GM04503 (cell line): Measurements from ENCODE around the gene NAA16.
"Not testable (repeated sequence)": the region's sequence is repeated elsewhere in the genome, so short reads cannot be mapped to it uniquely, and the experiment has no call there.

Experiments
- DNase-seq: peaks from one replicate; pipeline ENCODE4 v3.0.0-alpha.2; 2012; ENCODE audit warnings: low read depth

Gene NAA16

GRCh38 chr13:41356385-41356648 lies 45.2 kb downstream of the NAA16 start:
- DNase-seq = not testable (repeated sequence)

DNA sequence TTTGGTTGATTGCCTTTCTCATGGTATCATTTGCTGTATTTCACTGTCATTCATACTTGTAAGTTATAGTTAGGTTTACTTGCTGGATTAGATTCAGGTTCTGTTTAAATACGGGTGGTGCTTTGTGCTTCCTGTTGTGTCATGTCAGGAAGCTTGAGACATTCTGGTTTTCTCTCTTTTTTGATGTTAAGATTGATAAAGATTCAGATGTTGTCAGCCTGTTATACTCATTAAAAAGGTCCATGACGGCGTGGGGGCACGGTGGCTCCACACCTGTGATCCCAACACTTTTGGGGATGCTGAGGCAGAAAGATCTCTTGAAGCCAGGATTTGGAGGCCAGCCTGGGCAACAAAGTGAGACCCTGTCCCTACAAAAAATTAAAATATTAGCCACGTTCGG lies 45.7 kb downstream of the NAA16 start:
- no peak for DNase-seq

GRCh38 chr13:41361491-41361890 lies 50.4 kb downstream of the NAA16 start:
- no peak for DNase-seq

GRCh38 chr13:41364043-41364442 lies 53.0 kb downstream of the NAA16 start:
- no peak for DNase-seq

- no peak for DNase-seq
Measured at GRCh38 chr13:41365631-41366030, 54.6 kb downstream of the NAA16 start.

DNA sequence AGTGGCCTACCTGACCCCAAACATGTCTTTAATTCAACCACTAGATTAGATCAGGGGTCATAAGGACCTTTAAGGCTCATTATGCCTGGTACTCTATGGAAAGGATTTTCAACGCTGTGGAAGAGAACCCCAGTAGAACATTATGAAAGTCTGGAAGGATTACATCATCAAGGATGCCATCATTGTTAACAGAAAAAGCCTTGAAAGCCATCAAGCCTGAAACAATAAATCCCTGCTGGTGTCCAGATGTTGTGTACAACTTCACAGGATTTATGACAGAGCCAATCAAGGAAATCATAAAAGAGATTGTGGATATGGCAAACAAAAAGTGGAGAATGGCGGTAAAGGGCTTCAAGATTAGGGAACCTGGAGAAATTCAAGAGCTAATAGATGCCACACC lies 59.7 kb downstream of the NAA16 start:
- DNase-seq = no peak

DNA sequence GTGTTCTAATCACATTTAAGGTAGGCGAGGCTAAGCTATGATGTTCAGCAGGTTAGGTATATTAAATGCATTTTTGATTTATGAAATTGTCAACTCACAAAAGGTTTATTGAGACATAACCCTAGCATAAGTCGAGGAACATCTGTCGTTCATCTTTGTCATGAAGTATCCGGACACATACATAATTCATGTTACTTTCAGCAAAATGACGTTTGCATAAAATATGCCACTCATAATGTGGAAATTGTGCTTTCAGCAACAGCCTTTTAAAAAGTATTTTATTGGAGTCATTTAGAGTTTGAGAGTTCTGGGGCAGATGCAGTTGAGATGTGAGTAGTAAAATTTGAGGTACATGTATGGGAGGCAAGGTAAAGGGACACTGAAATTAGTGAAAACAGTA lies 66.4 kb downstream of the NAA16 start:
- DNase-seq = no peak

DNA sequence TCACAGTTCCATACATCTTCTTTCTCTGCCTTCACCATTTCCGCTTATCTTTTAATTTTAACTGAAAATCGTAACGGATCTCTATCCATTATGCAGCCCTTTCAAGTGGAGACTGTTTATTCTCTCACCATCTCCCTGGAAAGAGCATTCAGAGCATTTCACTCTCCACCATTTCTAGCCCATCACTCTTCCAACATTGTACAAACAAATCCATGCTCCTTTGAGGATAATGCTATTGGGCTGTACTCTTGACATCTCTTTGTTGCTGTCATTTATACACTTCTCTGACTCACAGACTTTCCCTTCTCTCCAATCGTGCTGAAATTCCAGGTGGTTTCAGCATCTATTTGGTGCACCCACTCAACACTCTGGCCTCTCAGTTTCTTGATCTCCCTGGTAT lies 71.4 kb downstream of the NAA16 start:
- DNase-seq = no peak

- DNase-seq = no peak
Measured at GRCh38 chr13:41383386-41383785, 72.3 kb downstream of the NAA16 start.

DNA sequence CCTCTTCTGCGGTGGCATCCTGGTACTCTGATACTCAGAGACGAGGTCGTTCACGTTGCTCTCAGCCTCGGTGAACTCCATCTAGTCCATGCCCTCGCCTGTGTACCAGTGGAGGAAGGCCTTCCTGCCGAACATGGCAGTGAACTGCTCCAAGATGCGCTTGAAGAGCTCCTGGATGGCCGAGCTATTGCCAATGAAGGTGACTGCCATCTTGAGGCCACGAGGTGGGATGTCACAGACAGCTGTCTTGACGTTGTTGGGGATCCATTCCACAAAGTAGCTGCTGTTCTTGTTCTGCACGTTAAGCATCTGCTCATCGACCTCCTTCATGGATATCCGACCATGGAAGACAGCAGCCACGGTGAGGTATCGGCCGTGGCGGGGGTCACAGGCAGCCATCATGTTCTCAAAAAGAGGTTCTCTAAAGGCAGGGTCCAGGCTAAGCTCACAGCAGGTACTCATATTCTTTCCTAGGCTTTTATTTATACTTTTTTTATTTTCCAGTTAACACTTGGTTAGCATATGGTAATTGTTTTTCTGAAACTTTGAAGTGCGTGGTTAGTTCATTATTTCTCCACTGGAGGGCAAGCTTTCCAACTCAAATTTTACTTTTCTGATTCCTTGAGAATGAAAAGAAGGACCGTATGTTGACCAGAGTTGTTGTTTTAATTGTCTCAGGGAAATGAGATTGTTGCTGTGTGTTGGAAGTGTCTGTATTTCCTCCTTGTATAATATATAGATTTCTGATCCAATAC lies 73.9 kb downstream of the NAA16 start:
- no peak for DNase-seq

- no peak for DNase-seq
Measured at GRCh38 chr13:41386211-41386610, 75.1 kb downstream of the NAA16 start.

- DNase-seq = no peak
Measured at GRCh38 chr13:41387576-41387975, 76.5 kb downstream of the NAA16 start.

GRCh38 chr13:41388143-41388881 lies 77.2 kb downstream of the NAA16 start:
- DNase-seq = no peak

DNA sequence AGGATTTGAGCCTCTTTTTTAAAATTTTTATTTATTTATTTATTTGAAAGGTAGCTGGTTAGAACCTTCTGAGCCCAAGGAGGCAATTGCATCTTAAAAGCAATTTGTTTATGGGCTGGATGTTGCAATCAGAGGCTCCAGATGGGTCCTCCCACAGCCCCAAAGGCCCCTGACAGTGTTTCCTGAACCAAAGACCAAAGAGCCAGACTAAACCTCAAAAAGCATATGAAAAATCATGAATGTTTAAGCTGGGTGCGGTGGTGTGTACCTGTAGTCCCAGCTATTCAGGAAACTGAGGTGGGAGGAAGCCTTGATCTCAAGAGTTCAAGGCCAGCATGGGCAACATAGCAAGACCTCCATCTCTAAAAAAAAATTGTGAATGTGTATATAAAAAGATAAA lies 78.5 kb downstream of the NAA16 start:
- no peak for DNase-seq

DNA sequence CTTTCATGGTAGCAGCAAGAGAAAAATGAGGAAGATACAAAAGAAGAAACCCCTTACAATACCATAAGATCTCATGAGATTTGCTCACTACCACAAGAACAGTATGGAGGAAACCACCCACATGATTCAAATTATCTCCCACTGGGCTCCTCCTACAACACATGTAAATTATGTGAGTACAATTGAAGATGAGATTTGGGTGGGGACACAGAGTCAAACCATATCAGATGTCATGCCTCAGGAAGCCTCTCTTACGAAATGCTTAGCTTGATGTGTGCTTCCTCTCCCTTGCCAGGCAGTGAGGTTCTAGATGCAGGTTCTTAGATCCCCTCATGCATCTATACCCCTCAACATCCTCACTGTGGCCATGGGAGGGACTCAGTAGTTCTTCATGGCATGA lies 83.1 kb downstream of the NAA16 start:
- no peak for DNase-seq

- no peak for DNase-seq
Measured at GRCh38 chr13:41398494-41399170, 87.6 kb downstream of the NAA16 start.

DNA sequence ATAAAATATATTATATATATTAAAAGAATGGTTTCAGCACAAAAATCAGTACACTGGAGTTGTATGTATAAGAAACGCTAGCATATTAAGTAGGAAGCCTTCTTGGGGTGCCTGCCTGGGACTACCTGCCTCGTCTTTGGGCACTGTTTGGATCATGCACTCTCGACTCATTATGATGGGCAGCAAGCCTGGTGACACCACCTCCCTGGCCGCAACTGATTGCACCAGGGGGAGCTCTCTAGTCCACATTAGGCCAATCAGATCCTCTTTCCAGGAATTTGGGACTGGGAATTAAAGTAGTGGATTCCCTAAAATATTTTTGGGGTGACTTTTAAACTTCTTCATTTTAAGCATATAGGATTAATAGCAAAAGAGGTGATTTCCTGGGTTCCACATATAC lies 90.3 kb downstream of the NAA16 start:
- no peak for DNase-seq

DNA sequence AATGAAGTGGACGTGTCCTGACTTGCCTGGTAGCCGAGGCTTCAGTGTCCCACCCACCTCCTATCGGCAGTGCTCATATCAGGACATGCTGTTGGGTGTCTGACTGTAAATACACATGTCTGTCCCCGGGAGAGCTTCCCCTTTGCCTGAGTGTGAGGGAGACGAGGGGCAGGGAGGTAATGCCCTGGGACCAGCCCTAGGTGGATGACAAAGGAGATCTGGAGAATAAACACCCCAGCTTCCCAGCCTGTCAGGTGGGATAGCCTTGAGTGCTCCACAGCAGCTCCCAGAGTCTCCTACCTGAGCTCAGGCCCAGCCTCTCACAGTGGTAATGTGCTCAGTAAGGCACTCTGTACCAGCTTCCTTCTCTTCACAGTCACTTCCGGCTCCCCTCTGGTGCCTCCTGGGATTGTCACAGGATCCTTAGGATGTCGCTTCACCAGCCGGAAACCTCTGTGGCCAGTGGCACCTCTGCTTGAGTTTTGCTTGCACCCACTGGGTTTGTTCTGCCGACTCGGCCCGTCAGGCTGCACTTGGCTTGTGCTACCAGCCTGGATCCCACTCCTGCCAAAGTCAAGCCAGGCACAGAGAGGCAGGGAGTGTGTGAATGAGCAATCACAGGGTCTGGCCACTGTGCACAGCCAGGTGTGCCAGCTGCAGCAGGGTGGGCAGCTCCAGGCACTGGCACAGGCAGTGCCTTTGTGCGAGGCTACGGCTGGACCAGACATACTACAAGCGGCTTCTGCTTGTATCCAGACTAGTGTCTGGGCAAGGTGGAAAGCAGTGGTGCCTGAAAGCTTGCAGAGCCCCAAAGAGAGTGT lies 91.8 kb downstream of the NAA16 start:
- DNase-seq = no peak

DNA sequence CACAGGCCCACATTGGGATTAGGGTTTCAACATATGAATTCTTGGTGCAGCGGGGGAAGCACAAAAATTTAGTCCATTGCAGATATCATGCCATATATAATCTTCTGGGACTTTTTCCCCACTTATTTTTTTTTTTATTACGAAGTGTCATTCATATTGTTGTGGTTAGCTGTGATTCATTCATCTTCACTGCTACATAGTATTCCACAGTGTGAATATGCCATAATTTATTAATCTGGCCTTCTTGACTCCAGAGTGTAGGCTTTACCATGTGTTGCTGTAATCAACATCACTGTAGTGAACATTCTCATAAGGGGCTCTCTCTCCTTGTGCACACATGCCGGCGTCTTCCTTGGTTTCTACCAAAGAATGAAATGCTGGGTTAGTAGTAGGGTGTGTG lies 92.9 kb downstream of the NAA16 start:
- DNase-seq = no peak

GRCh38 chr13:41405367-41405766 lies 94.3 kb downstream of the NAA16 start:
- no peak for DNase-seq

DNA sequence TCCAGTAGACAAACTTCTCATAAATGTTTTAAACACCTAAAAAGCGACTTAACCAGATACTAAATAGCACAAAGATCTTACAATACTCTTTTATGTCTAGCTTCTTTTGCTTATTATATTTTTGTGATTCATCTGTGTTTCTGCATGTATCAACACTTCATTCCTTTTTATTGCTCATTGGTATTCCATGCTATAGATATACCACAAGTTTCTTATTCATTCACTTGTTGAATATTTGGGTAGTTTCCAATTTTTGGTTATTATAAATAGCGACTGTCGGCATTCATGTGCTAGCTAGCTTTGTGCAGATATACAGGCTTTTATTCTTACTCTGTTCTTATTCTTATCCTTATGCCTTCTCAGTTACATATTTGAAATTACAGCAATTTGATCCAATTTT lies 96.3 kb downstream of the NAA16 start:
- DNase-seq = no peak

- DNase-seq = no peak
Measured at GRCh38 chr13:41408121-41408520, 97.1 kb downstream of the NAA16 start.

- DNase-seq = no peak
Measured at GRCh38 chr13:41408746-41409145, 97.7 kb downstream of the NAA16 start.
